ENCODE results near the gene RAB3IL1.

DNA sequence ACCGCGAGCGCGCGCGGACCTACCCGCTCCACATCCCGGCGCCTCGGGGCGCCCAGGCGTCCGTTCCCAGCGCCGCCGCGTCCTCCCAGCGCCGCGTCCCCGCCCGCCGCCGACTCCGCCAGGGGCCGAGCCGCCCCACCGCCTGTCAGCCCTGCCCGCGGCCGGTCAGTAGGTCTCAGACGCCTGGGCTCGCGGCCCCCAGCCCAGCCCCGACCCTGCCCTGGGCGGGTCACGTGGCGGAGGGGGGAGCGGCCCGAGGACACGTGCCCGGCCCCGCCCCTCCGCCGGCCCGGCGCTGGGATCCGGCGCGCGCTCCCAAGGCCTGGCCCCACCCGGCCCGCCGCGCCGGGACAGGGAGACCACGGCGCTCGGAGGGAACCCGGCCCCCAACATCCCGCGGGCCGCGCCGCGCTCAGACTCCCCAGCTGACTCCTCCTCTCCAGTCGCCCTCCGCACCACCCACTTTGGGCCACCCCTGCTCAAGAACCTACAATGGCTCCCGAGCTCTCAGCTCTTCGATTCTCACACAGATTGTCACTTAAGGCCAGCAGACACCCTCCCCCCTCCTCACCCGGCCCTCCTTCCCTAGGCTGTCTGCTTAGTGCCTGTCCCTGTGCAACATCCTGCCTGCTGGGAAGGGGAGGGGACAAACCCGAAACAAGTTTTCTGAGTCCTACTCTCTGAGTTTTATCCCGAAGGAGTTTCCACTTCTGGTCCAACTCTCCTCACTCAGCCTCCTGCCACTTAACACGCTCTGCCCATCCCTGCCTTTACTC, at the start of gene RAB3IL1:
- TF ChIP-seq, protein P1, sequence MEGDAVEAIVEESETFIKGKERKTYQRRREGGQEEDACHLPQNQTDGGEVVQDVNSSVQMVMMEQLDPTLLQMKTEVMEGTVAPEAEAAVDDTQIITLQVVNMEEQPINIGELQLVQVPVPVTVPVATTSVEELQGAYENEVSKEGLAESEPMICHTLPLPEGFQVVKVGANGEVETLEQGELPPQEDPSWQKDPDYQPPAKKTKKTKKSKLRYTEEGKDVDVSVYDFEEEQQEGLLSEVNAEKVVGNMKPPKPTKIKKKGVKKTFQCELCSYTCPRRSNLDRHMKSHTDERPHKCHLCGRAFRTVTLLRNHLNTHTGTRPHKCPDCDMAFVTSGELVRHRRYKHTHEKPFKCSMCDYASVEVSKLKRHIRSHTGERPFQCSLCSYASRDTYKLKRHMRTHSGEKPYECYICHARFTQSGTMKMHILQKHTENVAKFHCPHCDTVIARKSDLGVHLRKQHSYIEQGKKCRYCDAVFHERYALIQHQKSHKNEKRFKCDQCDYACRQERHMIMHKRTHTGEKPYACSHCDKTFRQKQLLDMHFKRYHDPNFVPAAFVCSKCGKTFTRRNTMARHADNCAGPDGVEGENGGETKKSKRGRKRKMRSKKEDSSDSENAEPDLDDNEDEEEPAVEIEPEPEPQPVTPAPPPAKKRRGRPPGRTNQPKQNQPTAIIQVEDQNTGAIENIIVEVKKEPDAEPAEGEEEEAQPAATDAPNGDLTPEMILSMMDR (IDR thresholded peaks at IDR 0.05; ENCODE audit: insufficient read depth, low read length, poor library complexity, severe bottlenecking): no peak
- TF ChIP-seq EZH2phosphoT487 (conservative IDR thresholded peaks at IDR 0.05; ENCODE audit: low read length): no peak

Data from SU-DHL-6 (cell line).